Motor neuron (in vitro differentiated cells): ENCODE measurements around the gene IGF2BP1. TPM values are rescaled to one million over a fixed set of nuclear protein-coding genes. Genes with fewer than 3 reads are reported as not detected.
"Not testable (repeated sequence)": the region's sequence is repeated elsewhere in the genome, so short reads cannot be mapped to it uniquely, and the experiment has no call there.

Experiments used
- ATAC-seq, 8 experiments: fragments of 200-7000 bp; cut with Tn5 transposase; replicated peaks in 6 of 8; 2 replicates each; pipeline ENCODE4 v1.8.0; 2021; ENCODE audit warnings: mild to moderate bottlenecking in 8 of 8, moderate library complexity in 8 of 8
- H3K27ac ChIP-seq, 2 donors: fragments of 250-450 bp; sonication (Bioruptor Pico); 2 replicates each; pipeline ENCODE4 v1.9.0; 2021; ENCODE audit warnings: antibody characterized with exemption in 2 of 2, mild to moderate bottlenecking in 2 of 2, moderate library complexity in 1 of 2
- H3K4me1 ChIP-seq, 2 donors: fragments of 250-450 bp; sonication (Bioruptor Pico); replicated peaks in 1 of 2; 2 replicates each; pipeline ENCODE4 v1.6.1; 2021; ENCODE audit warnings: antibody characterized with exemption in 2 of 2, mild to moderate bottlenecking in 2 of 2, moderate library complexity in 1 of 2
- H3K4me3 ChIP-seq, 5 donors: fragments of 250-450 bp; sonication (Bioruptor Pico); 2 replicates each; pipeline ENCODE4 v1.9.0; 2021; ENCODE audit warnings: antibody characterized with exemption in 5 of 5, mild to moderate bottlenecking in 5 of 5, moderate library complexity in 4 of 5
- WGBS, 10 experiments: fragments of 450-650 bp; shearing (Covaris generic); methylation state at CpG; one replicate each; pipeline ENCODE4 v1.0.0; 2022; 5-methylcytosine and 5-hydroxymethylcytosine counted together
- in situ Hi-C, 9 experiments: fragments of 400-800 bp; cut with MboI; loops; one replicate each; pipeline ENCODE4 v1.15.0; 2021; ENCODE audit warnings: low sequenced_read_pairs in 9 of 9, low pct_unique_long_range_greater_than_20kb in 2 of 9; ENCODE audit not compliant: unreplicated experiment in 9 of 9
- total RNA-seq, 8 experiments: library from RNA; unstranded; fragments of 300-600 nt; gene quantifications; 2 replicates each; pipeline versions ENCODE4 v1.2.3 to v1.2.4, GENCODE V29; 2022

The IGF2BP1 gene
- total RNA-seq, 8 experiments from 2014 or later, result 4.0 to 107 (median 18.1) TPM

DNA sequence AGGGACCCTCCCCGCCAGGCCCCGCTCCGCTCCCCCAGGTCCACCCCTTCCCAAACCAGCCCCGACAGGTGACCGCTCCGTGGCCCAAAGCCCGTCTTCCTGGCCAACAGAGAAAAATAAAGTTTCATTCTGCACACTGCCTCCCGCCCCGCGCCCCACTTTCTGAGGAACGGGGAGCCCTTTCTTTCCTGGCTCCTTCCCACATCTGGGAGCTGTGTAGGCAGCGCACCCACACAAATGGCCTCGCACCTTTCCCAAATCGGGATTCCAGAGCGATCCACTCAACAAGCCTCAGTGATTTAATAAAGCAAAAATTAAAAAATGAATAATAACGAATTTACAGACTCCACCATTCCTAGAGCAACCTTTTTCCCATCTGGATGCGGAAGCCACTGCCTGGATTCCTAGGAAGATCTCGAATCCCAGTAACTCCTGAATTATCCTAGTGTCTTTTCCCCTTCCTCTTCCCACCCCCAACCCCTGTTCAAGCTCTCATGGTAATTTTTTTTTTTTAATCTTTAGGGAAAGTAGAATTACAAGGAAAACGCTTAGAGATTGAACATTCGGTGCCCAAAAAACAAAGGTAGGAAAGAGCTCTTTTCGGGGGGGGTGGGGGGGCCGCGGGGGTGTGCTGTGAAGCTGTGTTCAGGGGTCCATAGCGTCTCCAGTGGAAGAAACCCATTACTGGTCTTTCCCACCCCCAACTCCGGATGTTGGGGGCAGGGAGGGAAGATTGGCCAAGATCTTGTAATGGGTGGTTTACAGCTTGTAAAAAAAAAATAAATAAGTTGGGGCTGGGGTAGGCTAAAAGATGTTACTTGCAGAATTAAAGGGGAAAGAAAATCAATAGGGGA, 1.6 kb downstream of the IGF2BP1 start:
- in situ Hi-C loops, result no loop called here
- peak overlapping the region; percentile 95 to 96 for H3K27ac ChIP-seq
- H3K4me3 ChIP-seq, result peak overlapping the region; percentile 77 to 95 (median 88)
- no peak for ATAC-seq
- WGBS, 10 experiments, result 0 to 30% (median 13%) methylated on average over 1 to 13 of the region's 25 CpGs; no CpG with 5 or more reads in 3 of the 10 experiments
- peaks cover 9 to 26% of the 10 kb centered on the region in 2 donors for H3K4me1 ChIP-seq

DNA sequence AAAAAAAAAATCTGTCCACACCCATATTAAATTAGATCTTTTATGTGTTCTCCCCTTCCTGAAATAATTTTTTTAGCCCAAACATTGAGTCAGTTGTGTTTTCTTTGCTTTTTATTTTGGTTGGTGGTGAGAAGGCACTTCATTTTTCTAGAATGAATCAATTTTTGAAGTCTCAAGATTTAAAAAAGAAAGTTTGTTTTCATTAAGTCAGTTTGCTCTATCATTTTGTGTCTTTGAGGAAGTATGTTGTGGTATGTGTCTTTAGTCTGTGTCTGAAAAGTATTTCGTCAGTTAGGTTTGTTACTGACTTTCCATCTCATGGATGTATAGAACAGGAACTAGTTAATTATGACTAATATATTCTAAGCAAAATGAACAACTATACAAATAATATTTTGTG, 3.8 kb downstream of the IGF2BP1 start:
- 0 to 86% (median 27%) methylated on average over 1 of the region's 1 CpG; no CpG with 5 or more reads in 3 of the 10 experiments for WGBS, 10 experiments
- ATAC-seq, result no peak
- in situ Hi-C loops, result no loop called here
- Histone ChIP-seq H3K4me1 (peaks cover 13 to 30% of the 10 kb centered on the region in 2 donors), H3K27ac (peak overlapping the region in 1 of 2 donors; percentile 9), H3K4me3 (peak overlapping the region; percentile 77 to 95 (median 88))

DNA sequence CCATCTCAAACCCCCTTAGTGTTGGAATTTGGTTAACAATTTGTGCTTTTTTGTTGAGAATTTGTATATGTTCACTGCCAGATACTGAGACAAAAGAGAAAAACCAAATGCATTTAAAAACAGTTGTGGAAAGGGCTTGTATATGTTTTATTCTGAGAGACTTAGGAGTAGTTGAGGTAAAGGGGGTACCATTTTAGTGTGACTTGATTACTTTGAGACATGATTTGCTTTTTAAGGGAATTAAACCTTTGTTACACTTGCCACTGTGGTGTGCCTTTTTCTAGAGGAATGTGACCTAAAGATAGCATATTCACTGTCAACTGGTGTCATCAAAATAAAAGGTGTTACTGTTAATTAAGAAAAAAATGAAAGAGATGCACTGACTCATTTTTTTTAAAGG, 4.5 kb downstream of the IGF2BP1 start:
- H3K4me1 ChIP-seq, result peaks cover 13 to 30% of the 10 kb centered on the region in 2 donors
- H3K4me3 ChIP-seq, result peak overlapping the region in 4 of 5 donors; percentile 77 to 95 (median 90)
- ATAC-seq, result no peak
- in situ Hi-C loops, result no loop called here
- H3K27ac ChIP-seq, result no peak overlapping the region

DNA sequence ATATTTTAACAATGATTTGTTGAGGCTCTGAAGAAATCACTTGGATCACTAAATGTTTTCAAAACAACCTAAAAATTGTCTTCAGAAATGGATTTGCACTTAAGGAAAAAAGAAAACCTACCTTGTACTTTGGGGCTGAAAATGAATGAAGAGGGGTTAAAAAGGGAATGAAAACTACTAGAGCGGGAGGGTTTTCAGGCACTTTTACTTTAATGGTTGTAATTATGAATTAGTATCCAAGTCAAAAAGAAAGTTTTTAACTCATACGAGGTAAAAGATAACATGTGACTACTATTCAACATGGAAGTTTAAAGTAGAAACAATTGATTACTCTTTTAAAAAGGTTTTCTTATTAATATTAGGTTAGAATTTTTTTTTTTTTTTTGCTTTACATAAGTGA, 5.1 kb downstream of the IGF2BP1 start:
- H3K4me3 ChIP-seq, result no peak overlapping the region
- in situ Hi-C loops, result no loop called here

DNA sequence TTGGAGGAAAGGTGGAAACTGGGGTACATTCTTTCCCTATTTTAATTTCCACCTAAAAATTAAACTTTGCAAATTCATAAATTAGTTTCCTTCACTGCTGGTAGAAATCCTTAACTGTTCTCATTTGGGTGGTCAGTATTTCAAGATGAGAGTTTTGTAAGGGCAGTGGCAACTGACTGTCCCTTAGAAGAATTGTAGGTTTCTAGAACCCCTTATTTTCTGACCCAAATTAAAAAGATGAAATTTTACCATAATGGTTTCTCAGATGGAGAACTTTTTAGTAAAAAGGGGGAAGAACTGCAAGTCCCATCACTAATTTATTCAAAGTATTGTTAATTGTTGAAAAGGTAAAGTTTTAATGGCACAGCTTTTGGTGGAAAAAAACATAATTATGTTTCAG, 5.6 kb downstream of the IGF2BP1 start:
- H3K4me1 ChIP-seq, result peaks cover 13 to 30% of the 10 kb centered on the region in 2 donors
- H3K4me3 ChIP-seq, result no peak overlapping the region
- no peak for ATAC-seq
- H3K27ac ChIP-seq, result no peak overlapping the region
- in situ Hi-C loops, result no loop called here

More for the DNA sequence above, 5.1 kb downstream of the IGF2BP1 start:
- WGBS, 10 experiments, result 22 to 91% (median 51%) methylated on average over 1 to 2 of the region's 2 CpGs; no CpG with 5 or more reads in 1 of the 10 experiments
- Histone ChIP-seq H3K27ac (no peak overlapping the region), H3K4me1 (peaks cover 13 to 30% of the 10 kb centered on the region in 2 donors)
- no peak for ATAC-seq

DNA sequence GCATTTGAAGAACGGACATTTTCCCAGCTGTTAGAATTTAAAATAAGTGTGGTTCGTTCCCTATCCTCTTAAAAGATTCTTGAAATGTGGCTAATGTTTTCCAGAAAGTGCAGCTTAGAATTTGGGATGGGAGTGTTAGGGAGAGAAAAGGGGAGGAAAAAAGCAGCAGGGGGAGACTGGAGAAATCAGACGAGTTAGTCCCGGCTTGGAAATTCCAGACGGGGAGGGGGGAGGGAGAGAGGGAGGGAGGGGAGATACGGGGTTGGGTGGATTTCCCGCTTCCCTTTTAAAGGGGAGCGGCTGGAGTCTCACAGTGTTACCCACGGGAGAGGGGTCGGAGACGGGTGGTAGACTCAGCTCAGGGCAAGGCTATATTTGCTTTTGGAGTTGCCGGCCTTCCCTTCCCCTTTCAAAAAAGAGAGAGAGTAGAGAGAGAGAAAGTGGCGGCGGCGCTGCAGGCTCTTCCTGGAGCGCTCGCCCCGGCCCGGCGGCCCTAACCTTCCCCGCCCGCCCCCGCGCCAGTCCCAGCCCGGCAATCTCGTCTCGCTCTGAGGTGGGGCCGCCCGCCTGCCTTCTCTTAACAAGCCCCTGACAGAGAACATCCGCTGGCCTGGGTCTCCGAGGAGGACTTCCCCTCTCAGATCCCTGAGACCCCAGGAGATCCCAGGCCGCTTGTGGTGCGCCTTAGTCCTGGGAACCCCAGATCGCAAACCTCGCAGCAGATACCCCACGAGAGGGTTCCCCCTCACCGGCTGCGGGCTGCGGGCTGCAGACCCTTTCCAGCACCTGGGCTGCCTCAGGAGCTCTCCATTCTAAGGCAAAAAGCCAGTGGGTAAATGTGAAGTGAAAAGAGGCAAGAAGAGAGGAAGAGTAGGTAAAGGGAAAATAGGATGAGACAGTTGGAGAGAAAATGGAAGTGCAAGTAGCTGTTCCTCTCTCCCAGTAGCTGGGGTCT, 6.6 kb downstream of the IGF2BP1 start:
- peak overlapping the region; percentile 29 to 52 (median 44) for H3K4me3 ChIP-seq
- 0 to 68% (median 14%) methylated on average over 1 to 8 of the region's 39 CpGs; no CpG with 5 or more reads in 1 of the 10 experiments for WGBS, 10 experiments
- peak in 7 of 8 experiments; percentile 33 to 80 (median 77) for ATAC-seq
- H3K4me1 ChIP-seq, result peaks cover 13 to 30% of the 10 kb centered on the region in 2 donors
- in situ Hi-C loops, result no loop called here
- H3K27ac ChIP-seq, result peak overlapping the region in 1 of 2 donors; percentile 1

DNA sequence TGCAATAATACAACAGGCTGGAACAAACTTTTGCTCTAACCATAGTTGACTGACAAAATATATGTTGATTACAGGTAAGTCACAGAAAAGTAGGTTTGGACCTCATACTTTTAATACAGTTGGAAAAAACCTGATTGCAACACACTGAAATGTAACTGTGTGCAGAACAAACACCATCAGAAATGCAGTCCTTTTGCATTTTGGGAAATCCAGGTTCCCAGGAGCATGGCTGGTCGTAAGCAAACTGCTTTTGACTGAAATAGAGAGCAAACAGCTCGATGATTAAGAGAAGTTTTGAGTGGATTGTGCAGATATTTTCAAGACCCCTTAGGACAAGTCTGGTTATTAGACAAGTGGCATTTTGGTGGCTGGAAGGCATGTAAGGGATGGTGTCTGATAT, 8.0 kb downstream of the IGF2BP1 start:
- H3K4me3 ChIP-seq, result no peak overlapping the region
- ATAC-seq, result no peak
- peaks cover 13 to 30% of the 10 kb centered on the region in 2 donors for H3K4me1 ChIP-seq
- WGBS, 10 experiments, result 21 to 100% (median 83%) methylated on average over 1 to 2 of the region's 2 CpGs; no CpG with 5 or more reads in 1 of the 10 experiments
- no peak overlapping the region for H3K27ac ChIP-seq
- in situ Hi-C loops, result no loop called here

DNA sequence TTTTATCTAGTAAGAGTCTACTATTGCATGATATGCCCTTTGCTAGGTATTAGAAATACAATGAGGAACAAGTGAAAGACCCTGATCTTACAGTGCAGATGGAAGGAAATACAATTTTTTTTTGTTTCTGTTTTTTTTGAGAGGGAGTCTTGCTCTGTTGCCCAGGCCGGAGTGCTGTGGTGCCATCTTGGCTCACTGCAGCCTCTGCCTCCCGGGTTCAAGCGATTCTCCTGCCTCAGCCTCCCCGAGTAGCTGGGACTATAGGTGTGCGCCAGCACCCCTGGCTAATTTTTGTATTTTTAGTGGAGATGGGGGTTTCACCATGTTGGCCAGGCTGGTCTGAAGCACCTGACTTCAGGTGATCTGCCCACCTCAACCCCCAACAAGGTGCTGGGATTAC, 11.7 kb downstream of the IGF2BP1 start:
- H3K4me1 ChIP-seq, result peaks cover 18 to 24% of the 10 kb centered on the region in 2 donors
- ATAC-seq, H3K4me3 ChIP-seq, H3K27ac ChIP-seq, in situ Hi-C loops: not testable (repeated sequence)
- WGBS, 10 experiments, result 69 to 100% (median 93%) methylated on average over 1 to 5 of the region's 5 CpGs; no CpG with 5 or more reads in 4 of the 10 experiments

DNA sequence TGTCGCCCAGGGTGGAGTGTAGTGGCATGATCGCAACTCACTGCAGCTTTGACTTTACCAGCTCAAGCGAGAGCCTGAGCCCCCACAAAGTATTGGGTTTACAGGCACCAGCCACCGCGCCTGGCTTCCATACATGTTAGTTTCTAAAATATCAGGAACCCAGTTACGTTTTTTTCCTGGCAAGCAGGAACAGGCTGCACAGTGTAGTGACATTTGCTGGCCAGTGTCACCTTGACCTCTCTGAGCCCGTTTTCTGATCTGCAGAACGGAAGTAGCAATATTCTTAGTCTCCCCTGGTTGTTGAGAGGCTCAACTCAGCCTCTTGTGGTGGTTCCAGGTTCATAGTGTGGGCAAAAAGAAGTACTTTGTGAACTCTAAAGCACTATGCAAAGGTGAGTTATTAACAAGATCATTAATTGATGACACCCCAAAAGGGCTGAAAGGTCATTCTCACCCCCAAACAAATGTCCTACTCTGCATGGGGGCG, 15.6 kb downstream of the IGF2BP1 start:
- H3K4me3 ChIP-seq, result peak overlapping the region in 2 of 5 donors; percentile 22 to 27
- in situ Hi-C loops, result no loop called here
- H3K4me1 ChIP-seq, result peaks cover 18 to 21% of the 10 kb centered on the region in 2 donors
- H3K27ac ChIP-seq, result peak overlapping the region in 1 of 2 donors; percentile 89
- 0 to 87% (median 67%) methylated on average over 1 to 6 of the region's 9 CpGs; no CpG with 5 or more reads in 2 of the 10 experiments for WGBS, 10 experiments
- peak in 2 of 8 experiments; percentile 3 to 5 for ATAC-seq

DNA sequence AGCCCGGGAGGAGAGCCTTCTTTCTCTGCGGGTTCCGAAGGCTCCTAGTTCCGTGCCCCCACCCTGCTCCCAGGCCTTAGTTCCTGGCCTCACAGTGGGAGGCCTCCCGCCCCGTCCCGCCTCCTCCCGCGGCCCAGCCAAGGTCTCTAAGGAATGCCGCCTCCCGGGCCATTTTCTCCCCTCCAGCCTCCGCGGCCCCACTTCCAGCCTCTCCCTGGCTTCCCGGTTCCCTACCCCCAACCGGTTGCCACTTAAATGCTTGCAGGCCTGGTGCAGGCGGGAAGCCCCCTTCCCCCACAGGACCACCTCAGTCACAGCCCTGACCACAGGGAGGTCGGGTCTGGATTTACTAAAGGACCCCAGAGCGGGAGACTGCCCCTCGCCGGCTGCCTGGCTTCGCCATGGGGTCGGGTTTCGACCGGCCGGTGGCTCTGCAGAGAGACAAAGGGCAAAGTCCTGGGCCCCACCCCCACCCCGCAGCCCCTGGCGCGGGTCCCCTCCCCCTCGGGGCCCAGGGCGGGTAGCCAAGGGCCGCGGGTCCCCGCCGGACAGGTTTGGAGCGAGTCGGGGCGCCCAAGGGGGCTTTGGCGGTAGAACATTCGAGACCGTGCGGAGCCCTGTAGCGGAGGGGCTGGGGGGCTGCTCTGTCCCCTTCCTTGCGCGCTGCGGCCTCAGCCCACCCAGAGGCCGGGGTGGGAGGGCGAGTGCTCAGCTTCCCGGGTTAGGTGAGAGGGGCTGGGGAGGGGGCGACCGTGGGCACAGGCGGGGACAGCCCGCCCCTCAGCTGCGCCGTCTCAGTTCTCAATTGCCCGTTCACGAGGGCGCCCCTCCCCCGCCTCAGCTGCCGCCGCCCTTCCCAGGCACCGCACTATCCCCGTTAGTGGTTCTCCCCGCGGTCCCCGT, 16.4 kb downstream of the IGF2BP1 start:
- peak overlapping the region in 4 of 5 donors; percentile 2 to 27 (median 18) for H3K4me3 ChIP-seq
- peak overlapping the region; percentile 49 to 89 for H3K27ac ChIP-seq
- peaks cover 18 to 21% of the 10 kb centered on the region in 2 donors for H3K4me1 ChIP-seq
- peak in 7 of 8 experiments; percentile 52 to 70 (median 60) for ATAC-seq
- WGBS, 10 experiments, result 7 to 40% methylated on average over 1 to 3 of the region's 65 CpGs; no CpG with 5 or more reads in 8 of the 10 experiments
- in situ Hi-C loops, result no loop called here

DNA sequence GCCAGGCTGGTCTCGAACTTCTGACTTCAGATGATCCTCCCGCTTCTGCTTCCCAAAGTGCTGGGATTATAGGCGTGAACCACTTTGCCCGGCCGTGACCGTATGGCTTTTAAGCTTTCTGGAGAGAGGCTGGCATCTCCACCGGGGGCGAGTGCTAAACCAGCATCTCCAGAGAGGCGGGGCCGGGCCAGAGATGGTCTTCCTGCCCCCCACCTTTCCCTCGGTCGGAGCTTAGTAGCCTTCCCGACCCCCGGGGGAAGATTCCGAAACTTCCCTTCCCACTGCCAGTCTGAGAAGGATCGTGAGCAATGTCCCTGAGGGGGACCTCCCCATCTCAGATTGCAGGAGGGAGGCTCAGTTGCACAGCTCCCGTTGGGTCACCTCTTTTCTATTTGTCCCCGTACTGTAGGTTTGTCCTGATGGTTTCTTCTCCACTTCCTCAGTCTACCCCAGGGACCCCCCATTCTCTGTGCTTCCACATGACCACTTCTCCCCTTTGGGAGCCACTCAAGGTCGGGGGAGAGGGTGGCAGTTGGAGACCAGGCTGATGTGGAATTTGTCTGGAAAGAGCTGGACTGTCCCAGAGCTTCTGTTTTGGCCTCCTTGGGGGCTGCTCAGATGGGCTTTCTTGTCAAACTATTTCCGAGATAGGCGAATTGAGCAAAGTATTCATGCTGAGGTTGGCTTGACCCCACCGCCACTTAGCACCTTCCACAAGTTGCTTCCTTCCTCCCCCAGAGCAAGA, 18.2 kb downstream of the IGF2BP1 start:
- in situ Hi-C loops, result no loop called here
- no peak overlapping the region for H3K4me3 ChIP-seq
- WGBS, 10 experiments, result 20 to 100% (median 89%) methylated on average over 1 to 8 of the region's 22 CpGs; no CpG with 5 or more reads in 3 of the 10 experiments
- peaks cover 20 to 21% of the 10 kb centered on the region in 2 donors for H3K4me1 ChIP-seq
- no peak for ATAC-seq
- no peak overlapping the region for H3K27ac ChIP-seq
